Lung (tissue), 12 donors: ENCODE results near the gene ZNF581. TPM values are rescaled to one million over a fixed set of nuclear protein-coding genes. Genes with fewer than 3 reads are reported as not detected.

Experiments used
- ATAC-seq: fragments of 200-7000 bp; cut with Tn5 transposase; one replicate; pipeline ENCODE4 v1.9.1; 2020; ENCODE audit warnings: moderate number of reproducible peaks; ENCODE audit not compliant: insufficient read depth, low FRiP score
- DNase-seq, 3 donors: peaks; one replicate each; pipeline ENCODE4 v3.0.0-alpha.2; 2013 to 2017
- H3K27ac ChIP-seq, 2 donors: one replicate each; pipeline ENCODE4 v1.5.1; 2013; ENCODE audit warnings: mild to moderate bottlenecking in 2 of 2, moderate library complexity in 2 of 2, control low read depth in 1 of 2, inconsistent platforms in 1 of 2, low read depth in 1 of 2, low read length in 1 of 2
- H3K27me3 ChIP-seq, 3 donors: one replicate each; pipeline ENCODE4 v1.5.1; 2013; ENCODE audit warnings: low read length in 2 of 3; ENCODE audit not compliant: control insufficient read depth in 3 of 3, insufficient read depth in 3 of 3
- H3K36me3 ChIP-seq, 4 donors: one replicate each; pipeline ENCODE4 v1.5.1; 2013; ENCODE audit warnings: low read length in 4 of 4, mild to moderate bottlenecking in 1 of 4, moderate library complexity in 1 of 4; ENCODE audit not compliant: control insufficient read depth in 4 of 4, insufficient read depth in 4 of 4
- H3K4me1 ChIP-seq, 5 donors: one replicate each; pipeline ENCODE4 v1.5.1; 2013; ENCODE audit warnings: low read length in 5 of 5, mild to moderate bottlenecking in 2 of 5, moderate library complexity in 1 of 5; ENCODE audit not compliant: control insufficient read depth in 5 of 5, insufficient read depth in 5 of 5
- H3K4me3 ChIP-seq: one replicate; pipeline ENCODE4 v1.5.1; 2013; ENCODE audit warnings: mild to moderate bottlenecking, control low read depth, moderate library complexity
- H3K9ac ChIP-seq, 2 donors: one replicate each; pipeline ENCODE4 v1.5.1; 2013; ENCODE audit warnings: low read length in 2 of 2, control low read depth in 1 of 2; ENCODE audit not compliant: insufficient read depth in 1 of 2
- H3K9me3 ChIP-seq, 4 donors: one replicate each; pipeline ENCODE4 v1.5.1; 2013; ENCODE audit warnings: low read length in 3 of 4, mild to moderate bottlenecking in 1 of 4, moderate library complexity in 1 of 4; ENCODE audit not compliant: control insufficient read depth in 4 of 4, insufficient read depth in 3 of 4
- CTCF ChIP-seq: IDR thresholded peaks from 2 replicates; pipeline ENCODE4 v1.5.1; 2012; ENCODE audit warnings: mild to moderate bottlenecking; ENCODE audit errors: control extremely low read depth, extremely low read depth
- WGBS, 2 donors: extraction: QIAGEN DNeasy Blood & Tissue Kit; methylation state at CpG; one replicate each; pipeline ENCODE4 v1.1.7; 2013; 5-methylcytosine and 5-hydroxymethylcytosine counted together
- polyA plus RNA-seq, 2 donors: library from polyadenylated mRNA; stranded (reverse); fragments of 200-250 nt; gene quantifications; one replicate each; pipeline ENCODE4 v1.2.1, GENCODE V29; 2013
- total RNA-seq, 2 donors: library from RNA; depleted of rRNA in 1 of 2; stranded (reverse); fragments of >200 nt in 1 of 2; gene quantifications; one replicate each; pipeline ENCODE4 v1.2.1, GENCODE V29; 2014 to 2021
- donor health status: control.
- donor health status: control.
- donor health status: Bipolar disorder and iron deficiency.
- donor health status: healthy.
- donor health status: DM: yes; HTN: yes; CAD: no.

The ZNF581 gene
- total and polyA plus RNA-seq, 4 donors: 15.0 to 18.1 (median 15.6) TPM

GRCh38 chr19:55663846-55664536, 20.5 kb downstream of the ZNF581 start:
- ATAC-seq (no peak), DNase-seq (no peak)
- Histone ChIP-seq H3K4me1 (peaks cover 0 to 3% (median 0%) of the 10 kb centered on the region in 5 donors), H3K36me3 (peaks cover 27 to 91% (median 47%) of the 10 kb centered on the region in 4 donors), H3K27ac (no peak overlapping the region), H3K27me3 (no peaks in the 10 kb centered on the region), H3K9me3 (no peaks in the 10 kb centered on the region), H3K9ac (no peak overlapping the region), H3K4me3 (no peak overlapping the region)
- WGBS, 2 donors: 90 to 93% methylated on average over 20 of the region's 20 CpGs
- no peak for TF ChIP-seq CTCF

- H3K4me3 ChIP-seq: no peak overlapping the region
- H3K27me3 ChIP-seq: no peaks in the 10 kb centered on the region
- TF ChIP-seq CTCF: no peak
- H3K36me3 ChIP-seq: peaks cover 22 to 89% (median 57%) of the 10 kb centered on the region in 4 donors
- DNase-seq (no peak), ATAC-seq (no peak)
- H3K9me3 ChIP-seq: no peaks in the 10 kb centered on the region
- no peak overlapping the region for H3K27ac ChIP-seq
- no peak overlapping the region for H3K9ac ChIP-seq
- WGBS, 2 donors: 92 to 93% methylated on average over 12 of the region's 12 CpGs
- H3K4me1 ChIP-seq: peaks cover 0 to 2% (median 0%) of the 10 kb centered on the region in 5 donors
Observed at GRCh38 chr19:55666343-55667005, 23.0 kb downstream of the ZNF581 start.

- WGBS, 2 donors: 81 to 99% methylated on average over 4 of the region's 4 CpGs
- H3K9ac ChIP-seq: no peak overlapping the region
- H3K27ac ChIP-seq: no peak overlapping the region
- H3K4me1 ChIP-seq: peaks cover 0 to 2% (median 0%) of the 10 kb centered on the region in 5 donors
- H3K4me3 ChIP-seq: no peak overlapping the region
- TF ChIP-seq CTCF: no peak
- peaks cover 18 to 84% (median 53%) of the 10 kb centered on the region in 4 donors for H3K36me3 ChIP-seq
- H3K9me3 ChIP-seq: no peaks in the 10 kb centered on the region
- DNase-seq (no peak), ATAC-seq (no peak)
- H3K27me3 ChIP-seq: no peaks in the 10 kb centered on the region
Observed at GRCh38 chr19:55667006-55667381, 23.5 kb downstream of the ZNF581 start.
